ENCODE data around the gene COCH.

DNA sequence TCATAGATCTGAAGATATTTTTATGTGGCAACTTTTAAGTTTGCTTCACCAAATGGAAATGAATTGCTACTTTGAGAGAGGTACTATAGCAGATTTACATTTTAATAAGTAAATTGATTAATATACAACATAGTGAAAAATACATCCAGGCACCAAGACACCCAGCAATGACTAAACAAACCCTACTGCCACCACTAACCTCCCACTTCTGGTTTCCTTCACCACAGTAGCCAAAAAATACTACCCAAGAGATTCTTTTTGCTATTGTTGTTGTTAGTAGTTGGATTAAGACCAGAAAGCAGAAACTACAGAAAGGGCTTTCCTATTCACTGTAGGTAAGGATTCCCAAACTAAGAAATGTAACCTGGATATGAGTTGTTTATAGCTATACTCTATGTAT, 54.1 kb downstream of the COCH start:
- TF ChIP-seq EP300 (IDR thresholded peaks at IDR 0.05; ENCODE audit: low read depth) = no peak
- TF ChIP-seq POLR2AphosphoS5 (IDR thresholded peaks at IDR 0.05) = no peak
- TF ChIP-seq, protein P1, sequence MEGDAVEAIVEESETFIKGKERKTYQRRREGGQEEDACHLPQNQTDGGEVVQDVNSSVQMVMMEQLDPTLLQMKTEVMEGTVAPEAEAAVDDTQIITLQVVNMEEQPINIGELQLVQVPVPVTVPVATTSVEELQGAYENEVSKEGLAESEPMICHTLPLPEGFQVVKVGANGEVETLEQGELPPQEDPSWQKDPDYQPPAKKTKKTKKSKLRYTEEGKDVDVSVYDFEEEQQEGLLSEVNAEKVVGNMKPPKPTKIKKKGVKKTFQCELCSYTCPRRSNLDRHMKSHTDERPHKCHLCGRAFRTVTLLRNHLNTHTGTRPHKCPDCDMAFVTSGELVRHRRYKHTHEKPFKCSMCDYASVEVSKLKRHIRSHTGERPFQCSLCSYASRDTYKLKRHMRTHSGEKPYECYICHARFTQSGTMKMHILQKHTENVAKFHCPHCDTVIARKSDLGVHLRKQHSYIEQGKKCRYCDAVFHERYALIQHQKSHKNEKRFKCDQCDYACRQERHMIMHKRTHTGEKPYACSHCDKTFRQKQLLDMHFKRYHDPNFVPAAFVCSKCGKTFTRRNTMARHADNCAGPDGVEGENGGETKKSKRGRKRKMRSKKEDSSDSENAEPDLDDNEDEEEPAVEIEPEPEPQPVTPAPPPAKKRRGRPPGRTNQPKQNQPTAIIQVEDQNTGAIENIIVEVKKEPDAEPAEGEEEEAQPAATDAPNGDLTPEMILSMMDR (IDR thresholded peaks at IDR 0.05) = no peak
- TF ChIP-seq POLR2A (IDR thresholded peaks at IDR 0.05) = no peak

All from transverse colon (tissue), 4 donors.